Measurements from ENCODE around the gene THRB. TPM values are rescaled to one million over a fixed set of nuclear protein-coding genes. Genes with fewer than 3 reads are reported as not detected.
A peak's percentile ranks its signal among the peaks of the same experiment; 100 is the strongest.

The THRB gene
- total and polyA plus RNA-seq, 9 of the 15 experiments (the other 6 are each of a cell fraction or from before 2014, with no cell fraction given): 1.7 to 14.9 (median 6.9) TPM

DNA sequence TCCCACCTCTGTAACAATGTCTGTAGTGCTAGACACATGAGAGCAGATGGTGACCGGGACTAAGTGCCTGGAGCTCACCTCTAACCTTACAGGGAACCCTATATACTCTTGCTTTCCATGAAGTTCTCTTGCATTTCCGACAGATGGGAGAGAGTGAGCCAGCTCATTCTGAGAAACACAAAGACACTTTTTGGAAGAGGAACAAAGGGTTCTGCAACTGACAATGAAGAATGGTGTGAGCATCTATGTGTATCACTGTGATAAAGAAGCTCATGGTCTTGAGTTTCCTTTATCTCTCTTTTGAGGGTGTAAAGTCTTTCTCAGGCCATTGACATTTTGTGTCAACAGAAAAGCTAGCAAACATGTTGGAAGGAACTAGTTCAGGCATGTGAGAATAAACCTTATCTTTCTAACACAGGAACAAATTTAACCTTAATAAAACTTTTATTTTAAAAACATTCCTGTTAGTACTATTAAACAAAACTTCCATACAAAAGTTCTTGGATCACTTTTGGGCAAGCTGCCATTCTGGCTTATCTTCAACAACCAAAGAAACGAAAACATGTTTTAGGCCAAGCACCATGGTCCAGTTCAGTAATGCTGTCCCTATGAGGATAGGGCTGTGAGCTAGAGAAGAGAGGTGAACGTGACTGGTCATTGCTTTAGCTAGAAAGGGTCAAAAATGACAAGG is 142.7 kb downstream of the THRB start (continued):
- TF ChIP-seq, protein P1, sequence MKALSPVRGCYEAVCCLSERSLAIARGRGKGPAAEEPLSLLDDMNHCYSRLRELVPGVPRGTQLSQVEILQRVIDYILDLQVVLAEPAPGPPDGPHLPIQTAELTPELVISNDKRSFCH (CRISPR knock-in tag; IDR thresholded peaks at IDR 0.05): 0 out of 2 replicates have a peak, but pooled peaks have one; percentile 15
- TF ChIP-seq, protein P1 (tag; IDR thresholded peaks at IDR 0.05): peak; percentile 68; the same call in 1 of the 2 replicates
- TF ChIP-seq ZEB2 (IDR thresholded peaks at IDR 0.05): peak; percentile 96
- no peak for TF ChIP-seq ZC3H11A (IDR thresholded peaks at IDR 0.05; ENCODE audit: low read depth, low read length)
- TF ChIP-seq FOSL1 (tag; conservative IDR thresholded peaks at IDR 0.05): peak; percentile 77
- TF ChIP-seq LEF1 (IDR thresholded peaks at IDR 0.05): peak; percentile 100
- no peak for TF ChIP-seq POLR2AphosphoS2 (IDR thresholded peaks at IDR 0.05; ENCODE audit: low read length)
- no peak for TF ChIP-seq OTX1 (CRISPR knock-in tag; IDR thresholded peaks at IDR 0.05)
- no peak for TF ChIP-seq ZSCAN29 (IDR thresholded peaks at IDR 0.05)
- TF ChIP-seq, protein P2, sequence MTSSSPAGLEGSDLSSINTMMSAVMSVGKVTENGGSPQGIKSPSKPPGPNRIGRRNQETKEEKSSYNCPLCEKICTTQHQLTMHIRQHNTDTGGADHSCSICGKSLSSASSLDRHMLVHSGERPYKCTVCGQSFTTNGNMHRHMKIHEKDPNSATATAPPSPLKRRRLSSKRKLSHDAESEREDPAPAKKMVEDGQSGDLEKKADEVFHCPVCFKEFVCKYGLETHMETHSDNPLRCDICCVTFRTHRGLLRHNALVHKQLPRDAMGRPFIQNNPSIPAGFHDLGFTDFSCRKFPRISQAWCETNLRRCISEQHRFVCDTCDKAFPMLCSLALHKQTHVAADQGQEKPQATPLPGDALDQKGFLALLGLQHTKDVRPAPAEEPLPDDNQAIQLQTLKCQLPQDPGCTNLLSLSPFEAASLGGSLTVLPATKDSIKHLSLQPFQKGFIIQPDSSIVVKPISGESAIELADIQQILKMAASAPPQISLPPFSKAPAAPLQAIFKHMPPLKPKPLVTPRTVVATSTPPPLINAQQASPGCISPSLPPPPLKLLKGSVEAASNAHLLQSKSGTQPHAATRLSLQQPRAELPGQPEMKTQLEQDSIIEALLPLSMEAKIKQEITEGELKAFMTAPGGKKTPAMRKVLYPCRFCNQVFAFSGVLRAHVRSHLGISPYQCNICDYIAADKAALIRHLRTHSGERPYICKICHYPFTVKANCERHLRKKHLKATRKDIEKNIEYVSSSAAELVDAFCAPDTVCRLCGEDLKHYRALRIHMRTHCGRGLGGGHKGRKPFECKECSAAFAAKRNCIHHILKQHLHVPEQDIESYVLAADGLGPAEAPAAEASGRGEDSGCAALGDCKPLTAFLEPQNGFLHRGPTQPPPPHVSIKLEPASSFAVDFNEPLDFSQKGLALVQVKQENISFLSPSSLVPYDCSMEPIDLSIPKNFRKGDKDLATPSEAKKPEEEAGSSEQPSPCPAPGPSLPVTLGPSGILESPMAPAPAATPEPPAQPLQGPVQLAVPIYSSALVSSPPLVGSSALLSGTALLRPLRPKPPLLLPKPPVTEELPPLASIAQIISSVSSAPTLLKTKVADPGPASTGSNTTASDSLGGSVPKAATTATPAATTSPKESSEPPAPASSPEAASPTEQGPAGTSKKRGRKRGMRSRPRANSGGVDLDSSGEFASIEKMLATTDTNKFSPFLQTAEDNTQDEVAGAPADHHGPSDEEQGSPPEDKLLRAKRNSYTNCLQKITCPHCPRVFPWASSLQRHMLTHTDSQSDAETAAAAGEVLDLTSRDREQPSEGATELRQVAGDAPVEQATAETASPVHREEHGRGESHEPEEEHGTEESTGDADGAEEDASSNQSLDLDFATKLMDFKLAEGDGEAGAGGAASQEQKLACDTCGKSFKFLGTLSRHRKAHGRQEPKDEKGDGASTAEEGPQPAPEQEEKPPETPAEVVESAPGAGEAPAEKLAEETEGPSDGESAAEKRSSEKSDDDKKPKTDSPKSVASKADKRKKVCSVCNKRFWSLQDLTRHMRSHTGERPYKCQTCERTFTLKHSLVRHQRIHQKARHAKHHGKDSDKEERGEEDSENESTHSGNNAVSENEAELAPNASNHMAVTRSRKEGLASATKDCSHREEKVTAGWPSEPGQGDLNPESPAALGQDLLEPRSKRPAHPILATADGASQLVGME (CRISPR knock-in tag; IDR thresholded peaks at IDR 0.05): peak; percentile 57; the same call in 1 of the 2 replicates
- TF ChIP-seq, protein P3, sequence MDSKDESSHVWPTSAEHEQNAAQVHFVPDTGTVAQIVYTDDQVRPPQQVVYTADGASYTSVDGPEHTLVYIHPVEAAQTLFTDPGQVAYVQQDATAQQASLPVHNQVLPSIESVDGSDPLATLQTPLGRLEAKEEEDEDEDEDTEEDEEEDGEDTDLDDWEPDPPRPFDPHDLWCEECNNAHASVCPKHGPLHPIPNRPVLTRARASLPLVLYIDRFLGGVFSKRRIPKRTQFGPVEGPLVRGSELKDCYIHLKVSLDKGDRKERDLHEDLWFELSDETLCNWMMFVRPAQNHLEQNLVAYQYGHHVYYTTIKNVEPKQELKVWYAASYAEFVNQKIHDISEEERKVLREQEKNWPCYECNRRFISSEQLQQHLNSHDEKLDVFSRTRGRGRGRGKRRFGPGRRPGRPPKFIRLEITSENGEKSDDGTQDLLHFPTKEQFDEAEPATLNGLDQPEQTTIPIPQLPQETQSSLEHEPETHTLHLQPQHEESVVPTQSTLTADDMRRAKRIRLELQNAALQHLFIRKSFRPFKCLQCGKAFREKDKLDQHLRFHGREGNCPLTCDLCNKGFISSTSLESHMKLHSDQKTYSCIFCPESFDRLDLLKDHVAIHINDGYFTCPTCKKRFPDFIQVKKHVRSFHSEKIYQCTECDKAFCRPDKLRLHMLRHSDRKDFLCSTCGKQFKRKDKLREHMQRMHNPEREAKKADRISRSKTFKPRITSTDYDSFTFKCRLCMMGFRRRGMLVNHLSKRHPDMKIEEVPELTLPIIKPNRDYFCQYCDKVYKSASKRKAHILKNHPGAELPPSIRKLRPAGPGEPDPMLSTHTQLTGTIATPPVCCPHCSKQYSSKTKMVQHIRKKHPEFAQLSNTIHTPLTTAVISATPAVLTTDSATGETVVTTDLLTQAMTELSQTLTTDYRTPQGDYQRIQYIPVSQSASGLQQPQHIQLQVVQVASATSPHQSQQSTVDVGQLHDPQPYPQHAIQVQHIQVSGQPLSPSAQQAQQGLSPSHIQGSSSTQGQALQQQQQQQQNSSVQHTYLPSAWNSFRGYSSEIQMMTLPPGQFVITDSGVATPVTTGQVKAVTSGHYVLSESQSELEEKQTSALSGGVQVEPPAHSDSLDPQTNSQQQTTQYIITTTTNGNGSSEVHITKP (IDR thresholded peaks at IDR 0.05; ENCODE audit: partially characterized antibody): peak; percentile 55
- TF ChIP-seq, protein P4, sequence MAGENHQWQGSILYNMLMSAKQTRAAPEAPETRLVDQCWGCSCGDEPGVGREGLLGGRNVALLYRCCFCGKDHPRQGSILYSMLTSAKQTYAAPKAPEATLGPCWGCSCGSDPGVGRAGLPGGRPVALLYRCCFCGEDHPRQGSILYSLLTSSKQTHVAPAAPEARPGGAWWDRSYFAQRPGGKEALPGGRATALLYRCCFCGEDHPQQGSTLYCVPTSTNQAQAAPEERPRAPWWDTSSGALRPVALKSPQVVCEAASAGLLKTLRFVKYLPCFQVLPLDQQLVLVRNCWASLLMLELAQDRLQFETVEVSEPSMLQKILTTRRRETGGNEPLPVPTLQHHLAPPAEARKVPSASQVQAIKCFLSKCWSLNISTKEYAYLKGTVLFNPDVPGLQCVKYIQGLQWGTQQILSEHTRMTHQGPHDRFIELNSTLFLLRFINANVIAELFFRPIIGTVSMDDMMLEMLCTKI (IDR thresholded peaks at IDR 0.05; ENCODE audit: partially characterized antibody): no peak
- peak in 1 of 2 experiments; percentile 82; a peak in 3 of 4 replicates for TF ChIP-seq TBL1XR1 (IDR thresholded peaks at IDR 0.05; ENCODE audit: low read length in 2 of 2)
- TF ChIP-seq, protein P5, sequence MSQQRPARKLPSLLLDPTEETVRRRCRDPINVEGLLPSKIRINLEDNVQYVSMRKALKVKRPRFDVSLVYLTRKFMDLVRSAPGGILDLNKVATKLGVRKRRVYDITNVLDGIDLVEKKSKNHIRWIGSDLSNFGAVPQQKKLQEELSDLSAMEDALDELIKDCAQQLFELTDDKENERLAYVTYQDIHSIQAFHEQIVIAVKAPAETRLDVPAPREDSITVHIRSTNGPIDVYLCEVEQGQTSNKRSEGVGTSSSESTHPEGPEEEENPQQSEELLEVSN (IDR thresholded peaks at IDR 0.05; ENCODE audit: borderline replicate concordance in 1 of 2, extremely low read depth in 1 of 2, insufficient read depth in 1 of 2, insufficient read length in 1 of 2, low read depth in 1 of 2, low read length in 1 of 2, poor library complexity in 1 of 2, severe bottlenecking in 1 of 2): no peak
- no peak for TF ChIP-seq NEUROD1 (IDR thresholded peaks at IDR 0.05; ENCODE audit: borderline replicate concordance, low read depth, low read length, partially characterized antibody)

Data from K562 (cell line).